ENCODE results near the gene GRID2.

Gene GRID2

DNA sequence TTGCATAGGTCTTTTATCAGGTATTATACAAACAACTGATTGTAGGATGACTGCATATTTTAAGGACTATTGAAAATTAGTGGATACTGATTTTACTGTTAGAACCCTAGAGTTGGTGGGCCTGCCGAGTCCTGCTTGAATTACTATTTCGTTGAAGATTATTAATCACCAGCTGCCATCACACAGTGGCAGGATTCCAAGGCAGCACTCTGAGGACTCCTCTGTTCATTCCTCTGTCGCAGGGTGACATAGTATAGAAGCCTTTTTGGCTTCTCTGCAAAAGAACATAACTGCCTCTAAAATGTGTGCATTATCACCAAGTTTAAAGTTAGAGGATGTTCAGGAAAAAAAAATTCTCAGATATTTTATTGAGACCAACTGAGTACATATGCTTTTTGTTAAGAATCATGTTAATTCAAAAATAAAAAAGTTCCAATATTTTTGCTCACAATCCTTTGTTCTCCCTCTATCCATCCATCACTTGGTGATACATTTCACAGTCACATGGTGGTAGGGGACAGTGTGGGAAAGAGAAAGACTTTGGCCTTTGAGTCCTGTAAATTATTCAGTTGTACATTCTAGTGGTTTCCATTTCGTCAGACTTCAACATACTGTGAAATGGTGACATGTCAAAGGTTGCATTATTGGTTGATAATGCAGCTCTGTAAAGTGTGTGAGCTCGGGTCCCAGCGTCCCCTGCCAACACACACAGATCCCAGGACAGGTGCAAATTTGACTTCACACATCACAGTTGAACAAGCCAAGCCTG lies 332.5 kb downstream of the GRID2 start:
- Histone ChIP-seq H3K9me3 (ENCODE audit: insufficient read depth, low read depth, low read length) (no peaks in the 10 kb centered on the region), H2BK5ac (ENCODE audit: low read depth, low read length, poor library complexity) (no peak overlapping the region), H3K4me1 (ENCODE audit: control insufficient read depth in 1 of 2, insufficient read depth in 2 of 2, low read length in 2 of 2) (no peaks in the 10 kb centered on the region), H3K9ac (ENCODE audit: low read length) (no peak overlapping the region), H3K4me3 (ENCODE audit: low read depth, low read length) (no peak overlapping the region), H3K79me1 (ENCODE audit: low read length) (no peaks in the 10 kb centered on the region), H3K18ac (ENCODE audit: low read length) (no peak overlapping the region), H2BK12ac (ENCODE audit: low read length) (no peak overlapping the region), H4K8ac (ENCODE audit: low read depth, low read length) (no peak overlapping the region), H2AK5ac (ENCODE audit: low read length) (no peak overlapping the region), H3K27ac (ENCODE audit: low read depth, low read length) (no peak overlapping the region), H3K23ac (ENCODE audit: low read length) (no peak overlapping the region), H4K12ac (ENCODE audit: low read depth, low read length) (no peak overlapping the region), H2AFZ (ENCODE audit: insufficient read depth, low read length, poor library complexity) (no peak overlapping the region), H3K36me3 (ENCODE audit: control insufficient read depth in 1 of 2, insufficient read depth in 2 of 2, low read length in 2 of 2) (no peaks in the 10 kb centered on the region), H4K91ac (ENCODE audit: low read depth, low read length) (no peak overlapping the region), H3K79me2 (ENCODE audit: control insufficient read depth, insufficient read depth, low read length, poor library complexity) (no peaks in the 10 kb centered on the region), H2BK120ac (ENCODE audit: insufficient read depth, low read length, poor library complexity) (no peak overlapping the region), H3K4me2 (ENCODE audit: low read length) (no peak overlapping the region), H3K14ac (ENCODE audit: low read length) (no peak overlapping the region), H3K4ac (ENCODE audit: low read depth, low read length) (no peak overlapping the region), H3K27me3 (ENCODE audit: insufficient read depth, low read length) (no peaks in the 10 kb centered on the region)
- DNase-seq, result no peak
- WGBS (ENCODE audit: extremely low coverage, insufficient coverage, insufficient read length), result no CpG with 5 or more reads among the region's 6 CpGs

DNA sequence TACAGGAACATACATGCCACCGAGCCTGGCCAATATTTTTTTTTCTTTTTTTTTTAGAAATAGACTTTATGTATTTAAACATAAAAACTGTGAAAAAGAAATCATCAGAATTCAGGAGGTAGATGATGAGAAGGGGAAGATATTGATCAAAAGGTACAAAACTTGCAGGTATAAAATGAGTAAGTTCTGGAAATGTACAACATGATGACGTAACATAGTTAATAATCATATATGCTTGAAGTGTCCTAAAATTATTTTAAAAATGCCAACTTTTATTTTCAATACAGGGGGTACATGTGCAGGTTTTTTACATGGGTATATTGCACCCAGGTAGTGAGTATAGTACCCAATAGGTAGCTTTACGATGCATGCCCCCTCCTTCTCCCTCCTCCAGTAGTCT lies 337.6 kb downstream of the GRID2 start:
- no peak overlapping the region for H3K18ac ChIP-seq (ENCODE audit: low read length)
- no peak for DNase-seq
- H3K23ac ChIP-seq (ENCODE audit: low read length), result no peak overlapping the region
- H3K14ac ChIP-seq (ENCODE audit: low read length), result no peak overlapping the region
- H4K91ac ChIP-seq (ENCODE audit: low read depth, low read length), result no peak overlapping the region
- H3K27me3 ChIP-seq (ENCODE audit: insufficient read depth, low read length), result no peaks in the 10 kb centered on the region
- H2AK5ac ChIP-seq (ENCODE audit: low read length), result no peak overlapping the region
- no CpG with 5 or more reads among the region's 3 CpGs for WGBS (ENCODE audit: extremely low coverage, insufficient coverage, insufficient read length)
- no peaks in the 10 kb centered on the region for H3K4me1 ChIP-seq (ENCODE audit: control insufficient read depth in 1 of 2, insufficient read depth in 2 of 2, low read length in 2 of 2)
- H3K4me3 ChIP-seq (ENCODE audit: low read depth, low read length), result no peak overlapping the region
- H3K4me2 ChIP-seq (ENCODE audit: low read length), result no peak overlapping the region
- H2BK12ac ChIP-seq (ENCODE audit: low read length), result no peak overlapping the region
- no peak overlapping the region for H4K12ac ChIP-seq (ENCODE audit: low read depth, low read length)
- H2AFZ ChIP-seq (ENCODE audit: insufficient read depth, low read length, poor library complexity), result no peak overlapping the region
- no peaks in the 10 kb centered on the region for H3K79me1 ChIP-seq (ENCODE audit: low read length)
- no peak overlapping the region for H3K27ac ChIP-seq (ENCODE audit: low read depth, low read length)
- no peak overlapping the region for H3K4ac ChIP-seq (ENCODE audit: low read depth, low read length)
- no peaks in the 10 kb centered on the region for H3K9me3 ChIP-seq (ENCODE audit: insufficient read depth, low read depth, low read length)
- no peak overlapping the region for H4K8ac ChIP-seq (ENCODE audit: low read depth, low read length)
- no peaks in the 10 kb centered on the region for H3K36me3 ChIP-seq (ENCODE audit: control insufficient read depth in 1 of 2, insufficient read depth in 2 of 2, low read length in 2 of 2)
- no peaks in the 10 kb centered on the region for H3K79me2 ChIP-seq (ENCODE audit: control insufficient read depth, insufficient read depth, low read length, poor library complexity)
- H2BK120ac ChIP-seq (ENCODE audit: insufficient read depth, low read length, poor library complexity), result no peak overlapping the region
- H2BK5ac ChIP-seq (ENCODE audit: low read depth, low read length, poor library complexity), result no peak overlapping the region
- H3K9ac ChIP-seq (ENCODE audit: low read length), result no peak overlapping the region

DNA sequence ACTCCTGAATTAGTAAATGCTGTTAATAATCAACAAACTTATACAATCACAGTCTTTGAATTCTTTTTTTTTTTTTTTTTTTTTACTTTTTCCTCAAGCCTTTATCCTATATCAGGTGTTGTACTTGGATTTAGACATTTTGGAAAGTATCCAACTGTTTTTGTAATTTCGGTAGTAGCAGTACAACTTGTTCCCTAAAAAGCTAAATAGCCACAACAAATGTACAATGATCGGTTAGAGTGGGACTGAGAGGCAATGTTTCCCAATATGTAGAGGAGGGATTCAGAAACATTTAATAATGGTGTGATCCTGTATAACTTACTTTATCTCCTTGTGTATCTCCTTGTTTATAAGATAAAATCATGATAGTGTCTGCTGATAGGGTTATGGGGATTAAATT lies 343.1 kb downstream of the GRID2 start:
- Histone ChIP-seq H3K36me3 (ENCODE audit: control insufficient read depth in 1 of 2, insufficient read depth in 2 of 2, low read length in 2 of 2) (no peaks in the 10 kb centered on the region), H2BK5ac (ENCODE audit: low read depth, low read length, poor library complexity) (no peak overlapping the region), H4K91ac (ENCODE audit: low read depth, low read length) (no peak overlapping the region), H3K79me1 (ENCODE audit: low read length) (no peaks in the 10 kb centered on the region), H2BK12ac (ENCODE audit: low read length) (no peak overlapping the region), H4K8ac (ENCODE audit: low read depth, low read length) (no peak overlapping the region), H3K4me1 (ENCODE audit: control insufficient read depth in 1 of 2, insufficient read depth in 2 of 2, low read length in 2 of 2) (no peaks in the 10 kb centered on the region), H3K4me3 (ENCODE audit: low read depth, low read length) (no peak overlapping the region), H2AFZ (ENCODE audit: insufficient read depth, low read length, poor library complexity) (no peak overlapping the region), H3K9ac (ENCODE audit: low read length) (no peak overlapping the region), H3K27ac (ENCODE audit: low read depth, low read length) (no peak overlapping the region), H3K14ac (ENCODE audit: low read length) (no peak overlapping the region), H3K9me3 (ENCODE audit: insufficient read depth, low read depth, low read length) (no peaks in the 10 kb centered on the region), H3K79me2 (ENCODE audit: control insufficient read depth, insufficient read depth, low read length, poor library complexity) (no peaks in the 10 kb centered on the region), H2BK120ac (ENCODE audit: insufficient read depth, low read length, poor library complexity) (no peak overlapping the region), H3K4me2 (ENCODE audit: low read length) (no peak overlapping the region), H3K4ac (ENCODE audit: low read depth, low read length) (no peak overlapping the region), H3K18ac (ENCODE audit: low read length) (no peak overlapping the region), H4K12ac (ENCODE audit: low read depth, low read length) (no peak overlapping the region), H3K27me3 (ENCODE audit: insufficient read depth, low read length) (no peaks in the 10 kb centered on the region), H3K23ac (ENCODE audit: low read length) (no peak overlapping the region), H2AK5ac (ENCODE audit: low read length) (no peak overlapping the region)
- no peak for DNase-seq
- no CpG with 5 or more reads among the region's 2 CpGs for WGBS (ENCODE audit: extremely low coverage, insufficient coverage, insufficient read length)

DNA sequence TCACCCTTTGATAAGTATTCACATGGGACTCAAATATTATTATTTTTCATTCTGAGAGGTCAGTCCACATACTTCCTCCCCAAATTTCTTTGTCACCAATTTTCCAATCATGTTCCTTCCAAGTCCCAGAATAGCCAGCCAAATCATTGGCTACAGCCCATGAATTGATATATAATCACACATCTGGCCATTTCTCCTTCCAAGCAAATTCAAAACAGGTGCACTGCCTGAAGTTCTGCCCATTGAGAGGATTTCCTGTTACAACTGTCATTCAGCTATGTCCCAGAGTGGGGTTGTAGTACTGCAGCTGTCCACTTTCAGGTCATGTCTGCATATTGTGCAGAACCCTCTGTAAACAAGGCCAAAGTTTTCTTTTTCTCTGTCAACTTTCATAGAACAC lies 347.8 kb downstream of the GRID2 start:
- H3K18ac ChIP-seq (ENCODE audit: low read length), result no peak overlapping the region
- H3K9ac ChIP-seq (ENCODE audit: low read length), result no peak overlapping the region
- no peak overlapping the region for H3K23ac ChIP-seq (ENCODE audit: low read length)
- no peak overlapping the region for H2BK120ac ChIP-seq (ENCODE audit: insufficient read depth, low read length, poor library complexity)
- H3K4me3 ChIP-seq (ENCODE audit: low read depth, low read length), result no peak overlapping the region
- no peak overlapping the region for H3K4ac ChIP-seq (ENCODE audit: low read depth, low read length)
- H4K91ac ChIP-seq (ENCODE audit: low read depth, low read length), result no peak overlapping the region
- H3K14ac ChIP-seq (ENCODE audit: low read length), result no peak overlapping the region
- no peak overlapping the region for H2AK5ac ChIP-seq (ENCODE audit: low read length)
- no peaks in the 10 kb centered on the region for H3K4me1 ChIP-seq (ENCODE audit: control insufficient read depth in 1 of 2, insufficient read depth in 2 of 2, low read length in 2 of 2)
- H2BK12ac ChIP-seq (ENCODE audit: low read length), result no peak overlapping the region
- no peaks in the 10 kb centered on the region for H3K9me3 ChIP-seq (ENCODE audit: insufficient read depth, low read depth, low read length)
- no peak overlapping the region for H4K8ac ChIP-seq (ENCODE audit: low read depth, low read length)
- no peaks in the 10 kb centered on the region for H3K79me1 ChIP-seq (ENCODE audit: low read length)
- no peaks in the 10 kb centered on the region for H3K36me3 ChIP-seq (ENCODE audit: control insufficient read depth in 1 of 2, insufficient read depth in 2 of 2, low read length in 2 of 2)
- no peak for DNase-seq
- no peak overlapping the region for H4K12ac ChIP-seq (ENCODE audit: low read depth, low read length)
- H3K4me2 ChIP-seq (ENCODE audit: low read length), result no peak overlapping the region
- no peaks in the 10 kb centered on the region for H3K27me3 ChIP-seq (ENCODE audit: insufficient read depth, low read length)
- H3K79me2 ChIP-seq (ENCODE audit: control insufficient read depth, insufficient read depth, low read length, poor library complexity), result no peaks in the 10 kb centered on the region
- H3K27ac ChIP-seq (ENCODE audit: low read depth, low read length), result no peak overlapping the region
- H2AFZ ChIP-seq (ENCODE audit: insufficient read depth, low read length, poor library complexity), result no peak overlapping the region
- no peak overlapping the region for H2BK5ac ChIP-seq (ENCODE audit: low read depth, low read length, poor library complexity)

Measured in trophoblast cell (in vitro differentiated cells and primary cell).